Epithelial cell of proximal tubule (primary cell): ENCODE measurements around the gene WNT7B. TPM values are rescaled to one million over a fixed set of nuclear protein-coding genes. Genes with fewer than 3 reads are reported as not detected.

Experiments
- DNase-seq: peaks from one replicate; pipeline ENCODE4 v3.0.0-alpha.2; 2011; ENCODE audit warnings: low read depth
- H3K4me3 ChIP-seq: 2 replicates; pipeline ENCODE4 v1.5.1; 2011; ENCODE audit warnings: low read depth, mild to moderate bottlenecking, low read length
- CTCF ChIP-seq: conservative IDR thresholded peaks from 2 replicates; pipeline ENCODE4 v1.5.1; 2012; ENCODE audit warnings: low read depth, mild to moderate bottlenecking, low read length
- total RNA-seq: library from RNA; depleted of rRNA; stranded (reverse); fragments of >200 nt; gene quantifications from 2 replicates; pipeline ENCODE4 v1.2.3, GENCODE V29; 2015

Gene WNT7B
- total RNA-seq, 1 donor from 2014 or later, result 30.1 TPM

GRCh38 chr22:45871721-45872120, 105.2 kb downstream of the WNT7B start:
- no peak for TF ChIP-seq CTCF
- no peak overlapping the region for H3K4me3 ChIP-seq
- no peak for DNase-seq

Other genes starting within 250 kb of the WNT7B start
- gene PPARA, start 173.4 kb upstream of the WNT7B start, total RNA-seq, result 3.3 and 18.5 TPM in 2 replicates